Mesodermal cell (in vitro differentiated cells): ENCODE data around the gene CHMP2B.
"Not testable (repeated sequence)": the region's sequence is repeated elsewhere in the genome, so short reads cannot be mapped to it uniquely, and the experiment has no call there.

Experiments
- H3K27ac ChIP-seq: 2 replicates; pipeline ENCODE4 v1.7.0; 2013; ENCODE audit warnings: mild to moderate bottlenecking, low read depth, low read length, moderate library complexity; ENCODE audit not compliant: severe bottlenecking
- H3K36me3 ChIP-seq: 2 replicates; pipeline ENCODE4 v1.7.1; 2013; ENCODE audit warnings: mild to moderate bottlenecking, low read length, moderate library complexity; ENCODE audit not compliant: control insufficient read depth, insufficient read depth
- H3K4me1 ChIP-seq: one replicate; pipeline ENCODE4 v1.7.1; 2013; ENCODE audit warnings: mild to moderate bottlenecking, low read length; ENCODE audit not compliant: insufficient read depth, control insufficient read depth, poor library complexity, severe bottlenecking
- H3K4me3 ChIP-seq: 2 replicates; pipeline ENCODE4 v1.7.0; 2013; ENCODE audit warnings: low read length, control low read depth, mild to moderate bottlenecking; ENCODE audit not compliant: insufficient read depth, poor library complexity, severe bottlenecking; ENCODE audit errors: extremely low read depth
- H3K9me3 ChIP-seq: 2 replicates; pipeline ENCODE4 v1.7.1; 2013; ENCODE audit warnings: mild to moderate bottlenecking, low read length, moderate library complexity; ENCODE audit not compliant: control insufficient read depth
- WGBS, 2 experiments: methylation state at CpG; one replicate each; pipeline ENCODE4 v1.1.5; 2013; ENCODE audit warnings: missing lambda C conversion rate in 2 of 2; ENCODE audit not compliant: insufficient coverage in 2 of 2; 5-methylcytosine and 5-hydroxymethylcytosine counted together

The CHMP2B gene

GRCh38 chr3:87228316-87228715 lies 1.2 kb downstream of the CHMP2B start:
- Histone ChIP-seq H3K27ac (peak overlapping the region; percentile 24), H3K9me3 (no peaks in the 10 kb centered on the region), H3K4me3 (peak overlapping the region; percentile 98), H3K36me3 (peaks cover 4% of the 10 kb centered on the region), H3K4me1 (no peaks in the 10 kb centered on the region)
- no CpG with 5 or more reads among the region's 1 CpG for WGBS, 2 experiments

DNA sequence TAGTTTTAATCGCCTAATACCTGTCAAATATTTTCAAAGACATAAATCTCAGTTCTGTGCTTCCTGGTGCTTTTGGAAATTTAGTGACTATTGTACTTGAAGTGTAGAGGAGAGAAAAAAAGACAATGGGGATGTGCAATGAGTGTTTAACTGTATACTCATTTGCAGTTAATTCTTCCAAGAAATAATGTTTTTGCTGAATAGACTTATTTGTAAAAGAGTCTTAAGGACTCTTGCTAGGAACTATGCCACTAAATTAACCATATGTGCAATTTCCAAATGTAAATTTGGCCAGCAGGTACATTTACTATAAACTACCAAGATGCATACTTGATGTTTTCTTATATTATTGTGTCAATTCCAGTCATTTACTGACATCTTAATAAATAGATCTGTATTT lies 2.0 kb downstream of the CHMP2B start:
- Histone ChIP-seq H3K36me3 (peaks cover 4% of the 10 kb centered on the region), H3K4me1 (no peaks in the 10 kb centered on the region), H3K4me3 (no peak overlapping the region), H3K9me3 (no peaks in the 10 kb centered on the region), H3K27ac (no peak overlapping the region)
- WGBS, 2 experiments = no CpG with 5 or more reads among the region's 1 CpG

GRCh38 chr3:87233805-87234204 lies 6.7 kb downstream of the CHMP2B start:
- Histone ChIP-seq H3K4me1 (no peaks in the 10 kb centered on the region), H3K4me3 (no peak overlapping the region), H3K36me3 (peaks cover 20% of the 10 kb centered on the region), H3K27ac (no peak overlapping the region), H3K9me3 (peaks cover 10% of the 10 kb centered on the region)
- WGBS, 2 experiments = 90% methylated on average over 1 of the region's 1 CpG; no CpG with 5 or more reads in 1 of the 2 experiments

- H3K27ac ChIP-seq = no peak overlapping the region
- WGBS, 2 experiments = no CpG with 5 or more reads among the region's 1 CpG
- H3K4me3 ChIP-seq = no peak overlapping the region
- H3K9me3 ChIP-seq = peaks cover 10% of the 10 kb centered on the region
- peaks cover 23% of the 10 kb centered on the region for H3K36me3 ChIP-seq
- no peaks in the 10 kb centered on the region for H3K4me1 ChIP-seq
These were observed 9.0 kb downstream of the CHMP2B start for GRCh38 chr3:87236093-87236492.

DNA sequence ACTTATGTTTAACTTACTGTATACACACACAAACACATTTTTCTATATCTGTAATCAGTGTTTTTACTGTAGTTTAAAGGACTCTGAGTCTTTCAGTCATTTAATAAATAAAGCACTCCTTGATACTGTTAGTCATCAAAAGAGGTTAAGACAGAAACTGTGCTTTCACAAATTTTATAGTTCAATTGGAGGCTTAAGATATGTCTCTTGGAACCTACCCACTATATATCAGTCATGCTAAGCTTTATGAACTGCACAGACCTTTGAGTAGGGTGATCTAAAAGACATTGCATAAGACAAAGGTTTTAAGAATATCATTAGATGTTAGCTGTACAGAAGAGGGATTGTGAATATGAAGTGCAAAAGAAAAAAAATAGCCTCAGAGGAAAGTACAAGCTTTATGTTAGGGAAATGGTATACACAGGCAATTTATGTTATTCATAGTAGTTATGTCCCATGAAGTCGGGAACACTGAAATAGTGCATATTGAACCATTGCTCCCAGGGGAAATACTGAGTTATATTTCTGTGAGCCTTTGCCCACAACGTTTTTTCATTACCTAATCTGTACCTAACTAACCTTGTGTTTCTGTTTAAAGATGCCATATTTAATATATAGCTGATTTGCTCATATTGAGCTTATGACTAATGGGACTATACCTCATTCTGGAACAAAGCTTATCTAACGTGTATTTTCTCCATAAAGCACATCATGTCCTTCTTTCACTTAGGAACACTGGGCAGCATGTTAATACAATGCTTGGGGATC lies 19.7 kb downstream of the CHMP2B start:
- Histone ChIP-seq H3K4me1 (no peaks in the 10 kb centered on the region), H3K9me3 (no peaks in the 10 kb centered on the region), H3K4me3 (no peak overlapping the region), H3K27ac (no peak overlapping the region), H3K36me3 (peaks cover 14% of the 10 kb centered on the region)
- WGBS, 2 experiments = 100% methylated on average over 1 to 2 of the region's 3 CpGs

DNA sequence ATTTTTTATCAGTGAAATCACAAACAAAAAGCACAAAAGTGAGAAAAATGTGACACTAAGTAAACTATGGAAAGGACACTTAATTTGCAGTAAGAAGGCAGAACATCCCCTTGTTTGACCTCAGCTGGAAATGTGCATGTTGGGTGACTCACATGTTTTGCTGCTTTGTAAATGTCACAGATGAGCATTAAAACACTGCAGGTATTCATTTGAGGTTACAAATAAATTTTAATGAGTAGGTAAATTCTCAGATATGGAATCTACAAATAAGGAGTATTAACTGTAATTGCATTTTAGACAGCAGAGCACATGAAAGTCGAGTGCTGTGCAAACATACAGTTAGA lies 20.3 kb downstream of the CHMP2B start:
- Histone ChIP-seq H3K4me1 (no peaks in the 10 kb centered on the region), H3K36me3 (peaks cover 14% of the 10 kb centered on the region), H3K9me3 (no peaks in the 10 kb centered on the region), H3K4me3 (no peak overlapping the region), H3K27ac (no peak overlapping the region)
- no CpG with 5 or more reads among the region's 1 CpG for WGBS, 2 experiments

- H3K27ac ChIP-seq, H3K9me3 ChIP-seq, H3K4me1 ChIP-seq, H3K4me3 ChIP-seq: not testable (repeated sequence)
- 89 to 96% methylated on average over 5 to 6 of the region's 6 CpGs for WGBS, 2 experiments
- peaks cover 16% of the 10 kb centered on the region for H3K36me3 ChIP-seq
These were observed 21.1 kb downstream of the CHMP2B start for GRCh38 chr3:87248231-87248630.

DNA sequence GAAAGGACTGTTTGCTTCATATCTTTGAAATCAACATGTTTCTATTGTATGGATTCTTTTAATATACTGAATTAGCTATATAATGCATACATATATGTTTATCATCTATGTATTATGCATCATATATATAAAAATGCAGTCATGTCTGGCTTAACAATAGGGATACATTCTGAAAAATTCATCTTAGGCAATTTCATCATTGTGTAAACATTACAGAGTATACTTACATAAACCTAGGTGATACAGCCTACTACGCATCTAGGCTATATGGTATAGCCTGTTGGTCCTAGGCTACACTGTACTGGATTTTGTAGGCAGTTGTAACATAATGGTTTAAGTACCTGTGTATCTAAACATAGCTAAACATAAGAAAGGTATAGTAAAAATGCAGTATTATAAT lies 21.7 kb downstream of the CHMP2B start:
- Histone ChIP-seq H3K27ac (no peak overlapping the region), H3K4me3 (no peak overlapping the region), H3K4me1 (no peaks in the 10 kb centered on the region), H3K9me3 (no peaks in the 10 kb centered on the region), H3K36me3 (peaks cover 21% of the 10 kb centered on the region)
- WGBS, 2 experiments = 100% methylated on average over 1 of the region's 1 CpG; no CpG with 5 or more reads in 1 of the 2 experiments

GRCh38 chr3:87250009-87250408 lies 22.9 kb downstream of the CHMP2B start:
- Histone ChIP-seq H3K36me3 (peaks cover 21% of the 10 kb centered on the region), H3K27ac (no peak overlapping the region), H3K9me3 (no peaks in the 10 kb centered on the region), H3K4me3 (no peak overlapping the region), H3K4me1 (no peaks in the 10 kb centered on the region)
- whole genome bisulfite sequencing, 2 experiments = no CpG with 5 or more reads among the region's 1 CpG

DNA sequence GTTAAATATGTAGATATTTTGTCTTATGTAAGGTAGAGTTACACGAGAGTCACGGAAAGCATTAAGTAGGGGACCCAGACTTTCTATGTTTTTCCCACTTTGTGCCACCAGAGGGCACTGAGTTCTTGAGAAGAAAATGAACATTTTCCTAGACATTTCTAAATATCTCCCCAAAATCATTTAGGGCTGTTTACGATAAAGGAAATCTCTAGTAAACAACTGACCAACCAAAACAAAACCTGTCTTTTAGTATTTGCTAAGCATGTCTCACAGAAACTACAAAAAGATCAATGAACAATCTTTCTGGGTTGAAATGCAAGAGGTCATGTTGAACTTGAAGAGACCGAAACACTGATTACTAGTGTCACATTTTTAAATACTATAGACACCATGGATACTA lies 33.2 kb downstream of the CHMP2B start:
- no peak overlapping the region for H3K27ac ChIP-seq
- no peaks in the 10 kb centered on the region for H3K4me1 ChIP-seq
- H3K4me3 ChIP-seq = no peak overlapping the region
- no peaks in the 10 kb centered on the region for H3K9me3 ChIP-seq
- WGBS, 2 experiments = 25 to 67% methylated on average over 1 to 2 of the region's 4 CpGs
- no peaks in the 10 kb centered on the region for H3K36me3 ChIP-seq

DNA sequence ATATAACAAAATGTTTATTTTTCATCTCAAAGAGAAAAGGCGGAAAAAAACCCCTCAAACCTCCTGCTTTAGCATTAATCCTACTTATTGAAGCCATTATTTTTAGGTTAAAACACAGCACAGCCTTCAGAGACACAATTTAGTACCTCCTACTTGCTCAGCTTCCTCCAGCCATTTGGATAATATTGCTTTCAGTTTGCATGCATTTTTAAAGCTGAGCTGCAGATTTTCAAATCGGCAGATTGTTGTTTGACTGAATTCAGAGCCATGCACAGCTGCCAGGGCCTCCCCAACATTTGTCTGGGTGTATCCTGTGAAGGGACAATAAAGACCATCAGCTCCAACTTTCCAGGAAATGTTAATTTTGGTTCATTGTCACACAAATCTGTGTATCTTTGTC lies 34.8 kb downstream of the CHMP2B start:
- H3K9me3 ChIP-seq = no peaks in the 10 kb centered on the region
- WGBS, 2 experiments = 71 to 80% methylated on average over 1 of the region's 2 CpGs
- H3K27ac ChIP-seq = no peak overlapping the region
- H3K4me3 ChIP-seq = no peak overlapping the region
- H3K4me1 ChIP-seq = no peaks in the 10 kb centered on the region
- H3K36me3 ChIP-seq = no peaks in the 10 kb centered on the region
